ENCODE measurements around the gene NPBWR2. TPM values are rescaled to one million over a fixed set of nuclear protein-coding genes. Genes with fewer than 3 reads are reported as not detected.

NPBWR2 gene
- total RNA-seq, 1 experiment from 2014 or later, result not detected

DNA sequence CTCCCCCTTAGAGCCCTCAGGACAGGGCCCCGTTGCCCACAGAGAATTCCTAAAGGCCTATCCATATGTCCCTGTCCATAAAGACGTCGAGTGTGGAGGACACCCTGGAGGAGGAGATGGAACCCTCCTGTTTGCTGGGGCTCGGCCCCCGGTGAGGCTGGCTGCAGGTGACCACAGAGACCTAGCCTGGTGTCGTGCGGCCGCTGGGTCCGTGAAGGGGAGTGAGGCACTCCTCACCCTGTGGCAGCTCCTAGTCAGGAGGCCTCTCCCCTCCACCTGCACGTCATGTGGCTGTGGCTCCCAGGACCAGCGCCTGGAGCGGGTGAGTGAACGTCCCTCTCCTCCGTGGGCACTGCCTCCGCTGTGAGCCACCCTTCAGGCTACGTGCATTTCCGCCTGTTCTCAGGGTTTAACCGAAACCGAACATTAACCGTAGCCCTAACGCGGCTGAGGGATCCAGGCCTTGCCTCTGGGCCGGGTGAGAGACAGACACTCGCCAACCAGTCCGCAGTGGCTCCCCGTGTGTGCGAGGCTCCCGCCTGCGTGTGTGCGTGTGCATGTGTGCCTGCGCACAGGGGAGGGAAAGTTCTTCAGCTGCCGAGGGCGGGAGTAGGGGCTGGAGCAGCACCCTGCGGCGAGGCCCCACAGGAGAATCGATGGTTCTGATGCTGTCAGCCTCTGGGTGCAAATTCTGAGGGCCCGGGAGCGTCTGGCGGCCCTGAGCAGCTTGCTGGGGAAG, 50.3 kb downstream of the NPBWR2 start:
- no peak for DNase-seq (ENCODE audit: low read depth)

DNA sequence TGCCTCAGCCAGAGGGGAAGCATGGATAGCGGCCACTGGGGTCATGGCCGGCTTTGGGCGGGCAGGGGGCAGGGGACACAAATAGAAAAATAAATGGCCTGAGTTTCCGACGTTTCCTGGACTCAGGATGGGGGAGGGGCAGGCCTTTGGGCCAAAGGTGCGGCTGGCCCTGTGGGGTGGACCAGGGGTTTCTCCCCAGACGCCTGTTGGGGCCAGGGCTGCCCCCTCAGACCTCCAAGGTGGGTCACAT, 50.8 kb downstream of the NPBWR2 start:
- DNase-seq (ENCODE audit: low read depth), result no peak

DNA sequence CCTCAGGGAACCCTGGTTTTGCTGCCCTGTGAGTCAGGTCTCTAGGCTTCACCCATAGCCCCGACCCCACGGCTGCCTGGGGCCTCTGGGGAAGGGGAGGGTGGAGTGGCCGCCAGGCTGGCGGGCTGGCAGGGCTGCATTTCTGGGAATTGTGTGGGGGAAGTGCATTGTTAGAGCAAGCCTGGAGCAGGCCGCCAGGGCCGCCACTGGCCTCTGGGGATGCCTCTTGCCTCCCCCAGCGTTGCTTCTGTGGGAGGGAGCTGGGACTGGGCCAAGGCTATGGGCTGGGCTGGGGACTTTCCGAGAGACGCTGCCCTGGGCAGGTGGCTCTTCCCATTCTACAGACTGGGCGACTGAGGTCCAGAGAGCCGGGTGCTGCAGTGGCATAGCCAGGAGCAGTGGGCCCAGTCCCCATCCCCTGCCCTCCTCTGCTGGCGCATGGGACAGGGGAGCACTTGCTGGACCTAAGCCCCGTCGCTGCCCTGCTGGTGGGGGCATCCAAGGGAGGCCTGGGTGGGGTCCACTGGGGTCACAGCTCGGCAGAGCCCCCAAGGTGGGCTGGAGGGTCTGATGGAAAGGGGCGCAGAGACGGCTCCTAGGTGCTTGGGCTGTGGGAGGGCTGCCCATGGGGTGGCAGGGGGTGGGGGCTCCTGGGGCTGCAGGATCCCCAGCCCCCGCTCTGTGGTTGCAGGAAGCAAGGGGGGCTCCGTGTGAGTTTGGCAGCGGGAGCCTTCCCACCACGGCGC, 51.3 kb downstream of the NPBWR2 start:
- DNase-seq (ENCODE audit: low read depth), result peak; percentile 68

DNA sequence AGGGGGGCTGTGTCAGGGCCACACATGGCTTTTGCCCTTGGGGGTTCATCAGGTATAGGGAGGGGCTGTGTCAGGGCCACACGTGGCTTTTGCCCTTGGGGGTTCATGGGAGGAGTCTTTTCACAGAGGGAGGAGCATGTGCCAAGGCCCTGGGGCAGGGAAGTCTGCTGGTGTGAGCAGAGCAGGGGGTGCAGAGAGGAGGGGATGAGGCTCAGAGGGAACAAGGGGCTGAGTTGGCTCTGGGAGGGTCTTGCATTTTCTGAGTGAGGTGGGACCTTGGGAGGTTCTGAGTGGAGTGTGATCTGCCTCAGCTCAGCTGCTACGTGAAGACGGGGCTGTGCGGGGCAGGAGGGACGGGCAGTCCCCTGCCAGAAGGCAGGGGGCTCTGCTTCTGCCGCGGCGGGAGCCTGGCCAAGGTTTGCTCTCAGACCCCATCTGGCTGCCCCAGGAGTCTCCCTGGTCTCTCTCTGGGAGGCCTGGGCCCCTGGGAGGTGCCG, 51.9 kb downstream of the NPBWR2 start:
- no peak for DNase-seq (ENCODE audit: low read depth)

DNA sequence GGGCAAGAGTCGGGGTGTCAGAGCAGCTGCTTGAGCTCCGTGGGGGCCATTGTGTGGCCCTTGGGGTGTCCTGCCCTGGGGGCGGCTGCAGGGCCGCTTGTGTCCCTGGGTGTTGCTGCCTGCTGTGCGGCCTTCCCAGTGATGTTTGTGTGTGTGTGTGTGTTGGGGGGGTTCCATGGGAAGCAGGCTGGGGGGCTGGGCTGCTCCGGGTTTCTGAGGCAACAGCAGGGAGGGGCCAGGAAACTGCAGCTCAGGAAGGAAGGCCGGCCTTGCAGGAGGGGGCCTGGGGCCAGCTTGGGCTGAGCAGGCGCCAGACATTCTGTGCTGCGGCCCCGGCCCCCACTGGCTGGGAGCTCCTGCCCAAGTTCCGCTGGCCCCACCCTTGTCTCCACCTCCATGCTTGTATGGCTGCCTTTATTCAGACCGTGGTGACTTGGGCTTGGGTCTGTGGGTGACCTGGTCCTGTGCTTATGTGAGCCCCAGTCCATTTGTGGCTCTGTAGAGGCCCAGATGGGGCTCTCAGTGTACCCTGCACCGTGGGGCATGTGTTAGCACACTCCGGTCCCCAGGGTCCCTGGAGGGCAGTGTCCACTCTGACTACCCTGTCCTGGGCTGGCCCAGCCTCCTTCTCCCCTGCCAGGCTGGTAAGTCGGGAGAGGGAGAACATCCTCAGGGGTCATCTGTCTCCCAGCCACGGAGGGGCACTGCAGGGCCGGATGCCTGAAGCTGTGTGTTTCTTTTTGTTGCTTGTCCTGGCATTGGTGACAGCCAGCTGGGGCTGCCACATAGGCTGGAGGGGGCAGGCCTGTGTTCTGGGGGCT, 53.3 kb downstream of the NPBWR2 start:
- peak; percentile 54 for DNase-seq (ENCODE audit: low read depth)

Other genes with a start within 250 kb of the NPBWR2 start
- gene ABHD16B, start 246.1 kb downstream of the NPBWR2 start, total RNA-seq (2014; rRNA removed; shearing (Covaris generic)), result not detected in 2 replicates
- gene TPD52L2, start 242.3 kb downstream of the NPBWR2 start, total RNA-seq (2014; rRNA removed; shearing (Covaris generic)), result 80.3 and 92.0 TPM in 2 replicates
- gene DNAJC5, start 212.4 kb downstream of the NPBWR2 start, total RNA-seq (2014; rRNA removed; shearing (Covaris generic)), result 34.4 and 40.1 TPM in 2 replicates
- 3.1 and 6.3 TPM in 2 replicates for gene UCKL1, start 151.1 kb downstream of the NPBWR2 start, total RNA-seq (2014; rRNA removed; shearing (Covaris generic))
- gene ZNF512B, start 137.6 kb downstream of the NPBWR2 start, total RNA-seq (2014; rRNA removed; shearing (Covaris generic)), result 3.9 and 4.5 TPM in 2 replicates
- gene SAMD10, start 127.9 kb downstream of the NPBWR2 start, total RNA-seq (2014; rRNA removed; shearing (Covaris generic)), result 0.86 and 1.2 TPM in 2 replicates
- 81.6 and 82.7 TPM in 2 replicates for gene PRPF6, start 126.4 kb downstream of the NPBWR2 start, total RNA-seq (2014; rRNA removed; shearing (Covaris generic))
- gene C20orf204, start 71.4 kb downstream of the NPBWR2 start, total RNA-seq (2014; rRNA removed; shearing (Covaris generic)), result 1.1 and 1.8 TPM in 2 replicates
- not detected in 2 replicates for gene SOX18, start 57.9 kb downstream of the NPBWR2 start, total RNA-seq (2014; rRNA removed; shearing (Covaris generic))
- 21.7 and 26.0 TPM in 2 replicates for gene TCEA2, start 44.4 kb downstream of the NPBWR2 start, total RNA-seq (2014; rRNA removed; shearing (Covaris generic))
- gene RGS19, start 28.0 kb downstream of the NPBWR2 start, total RNA-seq (2014; rRNA removed; shearing (Covaris generic)), result 18.2 and 25.6 TPM in 2 replicates
- 0.33 and 0.51 TPM in 2 replicates for gene OPRL1, start 27.5 kb downstream of the NPBWR2 start, total RNA-seq (2014; rRNA removed; shearing (Covaris generic))
- gene LKAAEAR1, start 23.2 kb downstream of the NPBWR2 start, total RNA-seq (2014; rRNA removed; shearing (Covaris generic)), result 0.95 TPM in 1 of 2 replicates, not detected in the other
- gene MYT1, start 56.9 kb upstream of the NPBWR2 start, total RNA-seq (2014; rRNA removed; shearing (Covaris generic)), result 0.06 TPM in 1 of 2 replicates, not detected in the other
- 57.1 and 59.5 TPM in 2 replicates for gene PCMTD2, start 148.2 kb upstream of the NPBWR2 start, total RNA-seq (2014; rRNA removed; shearing (Covaris generic))